Measurements from ENCODE around the gene CDSN. TPM values are rescaled to one million over a fixed set of nuclear protein-coding genes. Genes with fewer than 3 reads are reported as not detected.

CDSN gene
- 0.13 TPM in 1 of 2 replicates, not detected in the other for total RNA-seq

GRCh38 chr6:31120151-31120915, at the start of gene CDSN:
Gene CDSN, minus strand, starts transcription at chr6:31120446. Its CDS starts 27 bp downstream, at chr6:31120419.

GRCh38 chr6:31158140-31158862, 38.1 kb upstream of the CDSN start, which contains the start of gene TCF19:
Gene TCF19, plus strand, starts transcription at chr6:31158589. Its CDS starts 881 bp downstream, at chr6:31159470.

GRCh38 chr6:31157513-31158139, 37.4 kb upstream of the CDSN start, which contains the start of gene CCHCR1:
Gene CCHCR1, minus strand, starts transcription at chr6:31157802. Its CDS starts 202 bp downstream, at chr6:31157600.

GRCh38 chr6:31138982-31139381, 18.7 kb upstream of the CDSN start, which contains the start of gene PSORS1C2:
Gene PSORS1C2, minus strand, starts transcription at chr6:31139066. Its CDS starts 40 bp downstream, at chr6:31139026.

GRCh38 chr6:31114541-31114878, 5.7 kb downstream of the CDSN start, which contains the start of gene PSORS1C1:
Gene PSORS1C1, plus strand, starts transcription at chr6:31114800. Its CDS starts 14,833 bp downstream, at chr6:31129633.

GRCh38 chr6:31112478-31112877, 7.8 kb downstream of the CDSN start, which contains the start of gene C6orf15:
Gene C6orf15, minus strand, starts transcription at chr6:31112575. Its CDS starts 20 bp downstream, at chr6:31112555.

Other genes starting within 250 kb of the CDSN start
- 24.4 and 36.8 TPM in 2 replicates for gene DDR1, start 235.9 kb downstream of the CDSN start, total RNA-seq
- gene GTF2H4, start 212.2 kb downstream of the CDSN start, total RNA-seq, result 12.3 and 22.7 TPM in 2 replicates
- gene VARS2, start 206.2 kb downstream of the CDSN start, total RNA-seq, result 14.1 and 14.5 TPM in 2 replicates
- not detected in 2 replicates for gene SFTA2, start 188.3 kb downstream of the CDSN start, total RNA-seq
- gene MUCL3, start 179.5 kb downstream of the CDSN start, total RNA-seq, result not detected in 2 replicates
- not detected in 2 replicates for gene MUC21, start 136.7 kb downstream of the CDSN start, total RNA-seq
- gene MUC22, start 110.0 kb downstream of the CDSN start, total RNA-seq, result not detected in 2 replicates
- gene C6orf15, start 7.9 kb downstream of the CDSN start, total RNA-seq, result 0.65 TPM in 1 of 2 replicates, not detected in the other
- under 0.01 and 0.16 TPM in 2 replicates for gene PSORS1C1, start 5.6 kb downstream of the CDSN start, total RNA-seq
- gene PSORS1C2, start 18.6 kb upstream of the CDSN start, total RNA-seq, result not detected in 2 replicates
- gene CCHCR1, start 37.4 kb upstream of the CDSN start, total RNA-seq, result 15.9 and 17.8 TPM in 2 replicates
- 2.7 and 21.2 TPM in 2 replicates for gene TCF19, start 38.1 kb upstream of the CDSN start, total RNA-seq
- not detected in 2 replicates for gene POU5F1, start 50.2 kb upstream of the CDSN start, total RNA-seq
- gene HLA-C, start 151.6 kb upstream of the CDSN start, total RNA-seq, result 494 and 516 TPM in 2 replicates
- 289 and 417 TPM in 2 replicates for gene HLA-B, start 236.7 kb upstream of the CDSN start, total RNA-seq